Peyer's patch (tissue), 4 donors: ENCODE data around the gene PTTG1IP. TPM values are rescaled to one million over a fixed set of nuclear protein-coding genes. Genes with fewer than 3 reads are reported as not detected.

ENCODE experiments used
- DNase-seq, 3 donors: peaks; one replicate each; pipeline ENCODE4 v3.0.0-alpha.2; 2017 to 2019
- H3K27ac ChIP-seq, 4 donors: fragments of 200-600 bp; sonication (generic); one replicate each; pipeline ENCODE4 v1.5.1; 2016 to 2019
- H3K27me3 ChIP-seq, 2 donors: fragments of 200-600 bp; sonication (generic); one replicate each; pipeline ENCODE4 v1.5.1; 2019
- H3K36me3 ChIP-seq, 3 donors: fragments of 200-600 bp; sonication (generic); one replicate each; pipeline ENCODE4 v1.5.1; 2016 to 2019
- H3K4me1 ChIP-seq, 4 donors: fragments of 200-600 bp; sonication (generic); one replicate each; pipeline ENCODE4 v1.5.1; 2016 to 2019
- H3K4me3 ChIP-seq, 4 donors: fragments of 200-600 bp; sonication (generic); 1 replicate in 3 of 4; 2 replicates in 1 of 4; pipeline ENCODE4 v1.5.1; 2016 to 2019; ENCODE audit warnings: mild to moderate bottlenecking in 1 of 4
- H3K9me3 ChIP-seq, 4 donors: fragments of 200-600 bp; sonication (generic); one replicate each; pipeline ENCODE4 v1.5.1; 2016 to 2019; ENCODE audit warnings: mild to moderate bottlenecking in 1 of 4
- POLR2A ChIP-seq, 2 donors: fragments of 450-650 bp; IDR thresholded peaks; one replicate each; pipeline ENCODE4 v1.5.1; 2017; ENCODE audit warnings: antibody characterized with exemption in 2 of 2, mild to moderate bottlenecking in 2 of 2, moderate library complexity in 2 of 2
- total RNA-seq, 4 donors: library from RNA; depleted of rRNA; stranded (reverse); fragments of >200 nt; gene quantifications; one replicate each; pipeline ENCODE4 v1.1.0, GENCODE V29; 2016
- TF ChIP-seq, protein P1 (sequence below), 6 experiments: fragments of 450-650 bp in 4 of 6; fragments of 200-600 bp in 2 of 6; sonication (generic) in 1 of 6; IDR thresholded peaks; one replicate each; pipeline ENCODE4 v1.5.1; 2017 to 2019; ENCODE audit warnings: antibody characterized with exemption in 6 of 6, mild to moderate bottlenecking in 3 of 6, moderate library complexity in 1 of 6

The PTTG1IP gene
- total RNA-seq, 4 donors from 2014 or later: 69.3 to 495 (median 390) TPM

DNA sequence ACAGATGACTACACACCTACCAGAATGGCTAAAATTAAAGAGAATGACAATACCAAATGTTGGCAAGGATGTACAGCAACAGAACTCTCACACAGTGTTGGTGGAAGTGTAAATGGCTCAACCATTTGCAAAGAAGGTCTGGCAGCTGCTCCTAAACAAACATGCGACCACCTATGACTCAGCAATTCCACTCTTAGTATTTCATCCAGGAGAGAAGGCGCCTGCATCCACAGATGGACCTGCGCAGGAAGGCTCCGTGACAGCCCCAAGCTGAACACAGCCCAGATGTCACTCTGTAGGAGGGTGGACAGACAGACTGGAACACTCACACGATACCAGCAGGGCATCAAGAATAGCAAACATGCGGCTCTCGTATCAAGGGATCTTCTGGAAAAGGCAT, 6.7 kb downstream of the PTTG1IP start:
- Histone ChIP-seq H3K9me3 (no peaks in the 10 kb centered on the region), H3K27me3 (no peaks in the 10 kb centered on the region), H3K4me3 (no peak overlapping the region), H3K27ac (peak overlapping the region in 1 of 4 donors; percentile 54), H3K36me3 (peaks cover 0 to 29% (median 0%) of the 10 kb centered on the region in 3 donors), H3K4me1 (peaks cover 4 to 49% (median 23%) of the 10 kb centered on the region in 4 donors)
- TF ChIP-seq POLR2A (IDR thresholded peaks at IDR 0.05): no peak
- TF ChIP-seq, protein P1, sequence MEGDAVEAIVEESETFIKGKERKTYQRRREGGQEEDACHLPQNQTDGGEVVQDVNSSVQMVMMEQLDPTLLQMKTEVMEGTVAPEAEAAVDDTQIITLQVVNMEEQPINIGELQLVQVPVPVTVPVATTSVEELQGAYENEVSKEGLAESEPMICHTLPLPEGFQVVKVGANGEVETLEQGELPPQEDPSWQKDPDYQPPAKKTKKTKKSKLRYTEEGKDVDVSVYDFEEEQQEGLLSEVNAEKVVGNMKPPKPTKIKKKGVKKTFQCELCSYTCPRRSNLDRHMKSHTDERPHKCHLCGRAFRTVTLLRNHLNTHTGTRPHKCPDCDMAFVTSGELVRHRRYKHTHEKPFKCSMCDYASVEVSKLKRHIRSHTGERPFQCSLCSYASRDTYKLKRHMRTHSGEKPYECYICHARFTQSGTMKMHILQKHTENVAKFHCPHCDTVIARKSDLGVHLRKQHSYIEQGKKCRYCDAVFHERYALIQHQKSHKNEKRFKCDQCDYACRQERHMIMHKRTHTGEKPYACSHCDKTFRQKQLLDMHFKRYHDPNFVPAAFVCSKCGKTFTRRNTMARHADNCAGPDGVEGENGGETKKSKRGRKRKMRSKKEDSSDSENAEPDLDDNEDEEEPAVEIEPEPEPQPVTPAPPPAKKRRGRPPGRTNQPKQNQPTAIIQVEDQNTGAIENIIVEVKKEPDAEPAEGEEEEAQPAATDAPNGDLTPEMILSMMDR (IDR thresholded peaks at IDR 0.05): no peak
- peak in 1 of 3 donors; percentile 5 for DNase-seq

DNA sequence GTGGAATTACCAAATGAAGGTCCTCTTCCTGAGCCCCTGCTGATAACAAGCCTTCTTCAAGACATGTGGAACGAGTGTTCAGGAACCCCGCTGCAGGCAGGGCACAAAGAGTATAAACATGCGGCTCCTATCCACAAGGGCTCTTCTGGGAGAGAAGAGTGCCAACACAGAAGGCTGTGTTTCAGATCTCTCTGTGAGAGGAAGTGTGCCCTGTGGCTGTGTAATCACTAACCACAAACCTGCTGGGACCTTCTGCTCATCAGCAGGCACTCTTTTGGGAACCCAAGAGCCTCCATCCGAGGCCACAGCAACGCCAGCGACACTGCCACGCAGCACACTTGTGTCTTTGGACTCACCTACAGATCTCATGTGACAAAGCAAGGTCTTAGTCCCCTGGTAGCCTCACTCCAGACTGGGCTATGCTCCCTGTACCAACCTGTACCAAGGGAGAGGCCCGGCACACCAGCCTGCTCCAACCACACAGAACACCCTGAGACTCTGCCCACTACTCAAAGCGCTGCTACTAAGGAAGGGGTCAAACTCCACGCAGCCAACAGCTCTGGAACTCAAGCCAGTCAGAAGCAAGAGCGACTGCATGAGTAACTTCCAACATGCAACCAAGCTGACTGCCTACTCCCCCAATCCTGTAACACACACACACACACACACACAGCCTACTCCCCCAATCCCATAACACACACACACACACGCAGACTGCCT, 7.8 kb downstream of the PTTG1IP start:
- Histone ChIP-seq H3K4me3 (no peak overlapping the region), H3K9me3 (no peaks in the 10 kb centered on the region), H3K36me3 (peaks cover 0 to 39% (median 0%) of the 10 kb centered on the region in 3 donors), H3K27ac (peak overlapping the region in 3 of 4 donors; percentile 16 to 54 (median 21)), H3K4me1 (peaks cover 4 to 39% (median 21%) of the 10 kb centered on the region in 4 donors), H3K27me3 (no peaks in the 10 kb centered on the region)
- TF ChIP-seq POLR2A (IDR thresholded peaks at IDR 0.05): peak in 1 of 2 donors; percentile 26
- TF ChIP-seq, protein P1 (IDR thresholded peaks at IDR 0.05): no peak
- peak in 2 of 3 donors; percentile 63 to 77 for DNase-seq

DNA sequence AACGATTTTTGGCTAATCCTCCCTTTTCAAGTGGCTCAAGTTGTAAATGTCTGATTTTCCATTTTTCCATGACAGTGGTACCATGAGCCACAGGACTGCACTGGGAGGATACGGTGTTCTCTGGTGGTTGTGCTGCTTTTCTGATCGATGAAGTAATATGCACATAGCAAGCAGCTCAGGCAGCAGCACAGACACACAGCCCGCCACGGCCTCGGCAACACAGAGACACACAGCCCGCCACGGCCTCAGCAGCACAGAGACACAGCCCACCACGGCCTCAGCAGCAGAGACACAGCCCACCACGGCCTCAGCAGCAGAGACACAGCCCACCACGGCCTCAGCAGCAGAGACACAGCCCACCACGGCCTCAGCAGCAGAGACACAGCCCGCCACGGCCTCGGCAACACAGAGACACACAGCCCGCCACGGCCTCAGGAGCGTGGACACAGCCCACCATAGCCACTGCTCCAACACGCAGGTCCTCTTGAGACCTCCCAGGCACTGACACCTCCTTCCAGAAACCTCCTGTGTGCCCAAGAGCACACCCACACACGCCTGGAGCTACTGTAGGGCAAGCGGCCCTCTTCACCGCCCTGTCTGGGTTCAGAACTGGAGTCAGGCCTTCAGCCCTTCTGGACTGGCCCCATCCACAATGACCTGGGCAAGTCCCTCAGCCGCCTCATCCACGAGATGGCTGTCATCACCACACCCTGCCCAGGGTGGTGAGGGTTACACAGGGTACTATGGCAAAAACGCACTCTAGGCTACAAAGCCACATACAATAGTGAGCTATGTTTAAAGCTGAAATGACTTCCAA, 10.4 kb downstream of the PTTG1IP start:
- Histone ChIP-seq H3K9me3 (no peaks in the 10 kb centered on the region), H3K4me3 (no peak overlapping the region), H3K27ac (no peak overlapping the region), H3K27me3 (no peaks in the 10 kb centered on the region), H3K36me3 (peaks cover 0 to 66% (median 0%) of the 10 kb centered on the region in 3 donors), H3K4me1 (peaks cover 0 to 15% (median 14%) of the 10 kb centered on the region in 4 donors)
- DNase-seq: peak in 1 of 3 donors; percentile 37
- TF ChIP-seq, protein P1 (IDR thresholded peaks at IDR 0.05): no peak
- no peak for TF ChIP-seq POLR2A (IDR thresholded peaks at IDR 0.05)

DNA sequence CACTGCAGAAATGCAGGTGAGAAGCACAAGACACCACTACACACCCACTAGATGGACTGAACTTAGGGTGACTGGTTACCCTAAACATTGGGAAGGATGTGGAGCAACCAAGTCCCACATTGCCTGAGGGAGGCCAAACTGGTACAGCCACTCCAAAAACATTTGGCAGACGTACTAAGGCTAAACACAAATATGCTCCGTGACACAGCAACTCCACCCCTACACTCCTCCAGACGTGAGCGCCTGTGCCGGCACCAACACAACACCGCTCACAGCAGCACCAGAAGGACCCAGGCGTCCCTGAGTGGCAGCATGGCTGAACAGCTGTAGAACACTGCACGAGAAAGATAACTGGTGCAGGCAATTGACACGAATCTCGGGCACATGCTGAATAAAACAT, 14.7 kb downstream of the PTTG1IP start:
- Histone ChIP-seq H3K4me1 (peaks cover 0 to 4% (median 0%) of the 10 kb centered on the region in 4 donors), H3K27me3 (no peaks in the 10 kb centered on the region), H3K27ac (no peak overlapping the region), H3K4me3 (no peak overlapping the region), H3K36me3 (peaks cover 0 to 86% (median 0%) of the 10 kb centered on the region in 3 donors), H3K9me3 (no peaks in the 10 kb centered on the region)
- TF ChIP-seq, protein P1 (IDR thresholded peaks at IDR 0.05): no peak
- no peak for TF ChIP-seq POLR2A (IDR thresholded peaks at IDR 0.05)
- DNase-seq: peak in 1 of 3 donors; percentile 38

DNA sequence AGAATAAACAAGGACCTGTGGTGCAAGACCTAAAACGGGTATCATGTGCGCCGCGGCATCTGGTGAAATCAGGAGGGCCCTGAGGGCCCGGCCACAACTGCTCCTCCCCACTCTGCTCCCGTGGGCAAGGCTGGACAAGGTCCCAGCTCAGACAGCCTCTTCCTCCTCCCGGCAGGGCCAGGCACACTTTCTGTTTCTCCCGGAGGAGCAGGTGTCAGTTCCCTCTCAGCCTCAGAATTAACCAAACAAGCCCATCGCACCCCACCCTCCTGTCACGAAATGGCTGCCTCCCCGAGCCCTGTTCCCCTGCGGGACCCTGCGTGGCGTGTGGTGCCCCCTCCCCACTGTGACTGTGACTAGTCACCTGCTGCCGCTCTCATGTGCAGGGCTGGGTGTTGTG, 15.2 kb downstream of the PTTG1IP start:
- Histone ChIP-seq H3K27ac (no peak overlapping the region), H3K27me3 (no peaks in the 10 kb centered on the region), H3K4me3 (no peak overlapping the region), H3K9me3 (no peaks in the 10 kb centered on the region), H3K36me3 (peaks cover 0 to 86% (median 0%) of the 10 kb centered on the region in 3 donors), H3K4me1 (peaks cover 0 to 7% (median 0%) of the 10 kb centered on the region in 4 donors)
- TF ChIP-seq, protein P1 (IDR thresholded peaks at IDR 0.05): no peak
- no peak for TF ChIP-seq POLR2A (IDR thresholded peaks at IDR 0.05)
- peak in 1 of 3 donors; percentile 42 for DNase-seq
